ENCODE data around the gene FBXO46.
"Not testable (repeated sequence)": the region's sequence is repeated elsewhere in the genome, so short reads cannot be mapped to it uniquely, and the experiment has no call there.

FBXO46 gene

GRCh38 chr19:45765702-45766295 lies 35.1 kb upstream of the FBXO46 start:
- DNase-seq = no peak

DNA sequence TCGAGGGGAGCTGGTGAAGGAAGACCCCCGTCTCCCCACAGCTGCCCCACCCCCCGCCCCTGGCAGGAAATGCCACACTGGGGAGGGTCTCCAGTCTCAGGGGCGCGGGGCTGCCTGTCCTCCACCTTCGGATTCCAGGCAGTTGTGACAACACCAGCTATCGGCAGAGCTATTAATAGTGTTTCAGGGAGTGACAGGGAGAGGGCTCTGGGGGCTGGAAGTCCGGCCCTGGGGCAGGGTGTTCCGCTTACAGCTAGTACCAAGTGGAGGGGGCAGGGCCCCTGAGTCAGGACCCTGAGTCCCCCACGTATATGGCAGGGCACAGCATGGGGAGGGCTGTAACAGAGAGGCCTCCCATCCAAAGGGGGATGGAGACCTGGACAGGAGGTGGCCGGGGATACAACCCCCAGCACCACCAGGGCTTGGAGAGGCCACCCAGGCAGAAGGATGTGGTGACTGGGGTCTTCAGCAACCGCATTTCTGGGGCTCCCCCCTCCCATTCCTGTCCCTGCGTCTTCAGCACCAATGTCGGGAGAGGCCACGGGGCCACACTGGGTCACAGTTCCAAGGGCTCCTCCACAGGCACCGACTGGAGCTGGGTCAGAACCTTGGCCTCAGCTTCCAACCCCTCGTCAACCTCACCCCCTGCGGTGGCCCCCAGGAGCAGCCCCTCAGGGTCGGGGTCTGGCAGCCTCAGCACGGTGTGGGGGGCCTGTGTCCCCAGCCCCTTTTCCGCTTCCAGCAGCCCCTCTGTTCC lies 34.4 kb upstream of the FBXO46 start:
- DNase-seq = no peak

GRCh38 chr19:45764475-45764874 lies 33.8 kb upstream of the FBXO46 start:
- DNase-seq = no peak

- no peak for DNase-seq
These were observed 33.1 kb upstream of the FBXO46 start for GRCh38 chr19:45763691-45764294.

DNA sequence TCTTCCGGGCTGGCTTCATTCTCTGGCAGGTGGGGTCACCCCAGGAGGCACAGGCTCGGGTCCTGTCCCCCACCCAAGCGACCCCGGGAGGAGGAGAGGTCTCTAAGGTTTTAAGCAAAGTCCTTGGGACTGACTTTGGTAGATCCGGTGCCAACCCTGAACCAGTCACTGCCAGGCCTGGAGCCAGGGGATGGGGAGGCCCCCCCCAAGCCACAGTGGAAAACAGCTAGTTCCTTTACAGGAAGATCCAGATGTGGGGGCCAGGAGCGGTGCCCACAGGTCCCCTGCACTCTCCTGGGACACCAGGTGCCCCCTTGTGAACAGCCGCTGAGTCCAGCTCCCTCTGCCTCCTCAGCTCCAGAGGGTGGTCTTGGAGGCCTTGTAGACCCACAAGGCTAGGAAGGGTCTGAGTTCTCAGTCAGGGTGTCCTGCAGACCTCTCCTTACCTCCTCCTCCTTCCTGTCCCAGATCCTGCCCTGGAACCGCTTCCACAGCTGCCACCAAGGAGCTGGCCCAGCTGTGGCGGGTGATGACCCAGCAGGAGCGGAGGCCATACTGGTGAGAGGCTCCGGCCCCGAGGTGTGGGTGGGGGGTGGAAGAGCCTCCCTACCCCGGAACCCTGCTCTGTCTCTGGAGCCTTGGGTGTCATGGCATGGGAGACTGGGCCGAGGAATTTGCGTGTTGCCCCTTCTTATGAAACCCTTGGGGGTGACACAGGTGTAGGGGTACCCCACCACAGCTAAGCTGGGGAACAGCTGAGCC lies 32.4 kb upstream of the FBXO46 start:
- no peak for DNase-seq

DNA sequence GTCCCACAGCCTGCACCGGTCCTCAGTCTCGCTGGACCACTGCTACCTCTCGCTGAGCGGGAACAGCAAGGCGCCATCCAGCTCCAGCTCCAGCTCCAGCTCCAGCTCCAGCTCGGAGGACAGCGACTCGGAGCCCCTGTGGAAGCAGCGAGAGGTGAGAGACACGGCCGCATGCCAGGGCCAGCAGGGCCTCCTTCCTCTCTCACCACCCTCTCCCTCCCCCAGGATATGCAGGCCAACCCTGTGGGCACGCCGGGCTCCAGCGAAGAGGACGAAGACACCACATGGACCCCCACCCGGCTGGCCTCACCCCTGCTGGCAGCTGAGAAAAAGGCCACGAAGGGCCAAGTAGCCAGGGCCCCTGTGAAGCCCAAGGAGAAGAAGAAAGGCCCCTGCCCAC lies 31.0 kb upstream of the FBXO46 start:
- DNase-seq = no peak

DNA sequence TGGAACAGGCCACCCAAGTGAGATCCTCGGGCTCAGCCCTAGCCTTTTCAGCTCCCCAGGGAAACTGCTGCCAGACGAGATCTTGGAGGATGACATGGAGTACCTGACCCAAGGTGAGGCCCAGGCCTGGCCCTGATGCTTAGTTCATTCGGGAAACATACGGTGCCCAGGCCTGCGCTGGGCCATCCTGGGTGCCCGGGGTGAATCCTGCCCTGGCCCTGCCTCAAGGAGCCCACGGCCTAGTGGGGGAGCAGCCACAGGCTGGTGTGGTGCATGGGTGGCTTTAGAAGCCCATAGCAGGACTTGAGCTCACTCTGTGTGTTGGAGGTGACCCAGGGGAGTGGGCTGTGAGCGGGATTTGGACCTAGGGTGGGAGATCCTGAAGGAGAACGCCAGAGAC lies 28.2 kb upstream of the FBXO46 start:
- DNase-seq = no peak

DNA sequence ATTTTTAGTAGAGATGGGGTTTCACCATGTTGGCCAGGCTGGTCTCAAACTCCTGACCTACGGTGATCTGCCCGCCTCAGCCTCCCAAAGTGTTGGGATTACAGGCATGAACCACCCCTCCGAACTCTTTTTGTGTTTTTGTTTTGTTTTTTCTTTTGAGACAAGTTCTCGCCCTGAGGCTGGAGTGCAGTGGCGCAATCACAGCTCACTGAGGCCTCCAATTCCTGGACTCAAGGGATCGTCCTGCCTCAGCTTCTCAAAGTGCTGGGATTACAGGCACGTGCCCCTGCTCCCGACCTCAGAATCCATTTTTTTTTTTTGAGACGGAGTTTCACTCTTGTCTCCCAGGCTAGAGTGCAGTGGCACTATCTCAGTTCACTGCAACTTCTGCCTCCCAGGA lies 27.0 kb upstream of the FBXO46 start:
- DNase-seq = no peak

DNA sequence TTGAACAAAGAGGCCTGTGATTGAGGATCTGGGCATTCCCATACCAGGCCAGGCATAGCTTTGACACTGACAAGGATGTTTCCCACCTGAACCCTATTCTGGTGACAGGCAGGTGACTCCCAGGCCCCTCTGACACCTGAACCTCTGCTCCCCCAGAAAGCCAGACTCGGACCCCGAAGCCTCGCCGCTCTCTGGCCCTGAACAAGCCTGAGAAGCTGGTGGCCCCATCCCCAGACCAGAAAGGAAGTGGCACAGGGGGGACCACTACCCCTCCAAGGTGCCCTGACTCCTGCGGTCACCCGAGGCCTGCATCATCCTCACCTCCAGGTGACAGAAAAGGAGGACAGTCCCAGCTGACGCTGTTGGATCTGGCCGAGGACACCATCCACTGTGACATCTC lies 23.6 kb upstream of the FBXO46 start:
- DNase-seq = no peak

GRCh38 chr19:45753548-45753947 lies 22.9 kb upstream of the FBXO46 start:
- no peak for DNase-seq

- no peak for DNase-seq
These were observed 21.9 kb upstream of the FBXO46 start for GRCh38 chr19:45752639-45753038.

GRCh38 chr19:45751483-45751882 lies 20.8 kb upstream of the FBXO46 start:
- not testable (repeated sequence) for DNase-seq

GRCh38 chr19:45747513-45747912 lies 16.8 kb upstream of the FBXO46 start:
- no peak for DNase-seq

- DNase-seq = no peak
These were observed 16.2 kb upstream of the FBXO46 start for GRCh38 chr19:45746866-45747265.

- no peak for DNase-seq
These were observed 14.9 kb upstream of the FBXO46 start for GRCh38 chr19:45745606-45746005.

GRCh38 chr19:45742969-45743368 lies 12.3 kb upstream of the FBXO46 start:
- DNase-seq = no peak

DNA sequence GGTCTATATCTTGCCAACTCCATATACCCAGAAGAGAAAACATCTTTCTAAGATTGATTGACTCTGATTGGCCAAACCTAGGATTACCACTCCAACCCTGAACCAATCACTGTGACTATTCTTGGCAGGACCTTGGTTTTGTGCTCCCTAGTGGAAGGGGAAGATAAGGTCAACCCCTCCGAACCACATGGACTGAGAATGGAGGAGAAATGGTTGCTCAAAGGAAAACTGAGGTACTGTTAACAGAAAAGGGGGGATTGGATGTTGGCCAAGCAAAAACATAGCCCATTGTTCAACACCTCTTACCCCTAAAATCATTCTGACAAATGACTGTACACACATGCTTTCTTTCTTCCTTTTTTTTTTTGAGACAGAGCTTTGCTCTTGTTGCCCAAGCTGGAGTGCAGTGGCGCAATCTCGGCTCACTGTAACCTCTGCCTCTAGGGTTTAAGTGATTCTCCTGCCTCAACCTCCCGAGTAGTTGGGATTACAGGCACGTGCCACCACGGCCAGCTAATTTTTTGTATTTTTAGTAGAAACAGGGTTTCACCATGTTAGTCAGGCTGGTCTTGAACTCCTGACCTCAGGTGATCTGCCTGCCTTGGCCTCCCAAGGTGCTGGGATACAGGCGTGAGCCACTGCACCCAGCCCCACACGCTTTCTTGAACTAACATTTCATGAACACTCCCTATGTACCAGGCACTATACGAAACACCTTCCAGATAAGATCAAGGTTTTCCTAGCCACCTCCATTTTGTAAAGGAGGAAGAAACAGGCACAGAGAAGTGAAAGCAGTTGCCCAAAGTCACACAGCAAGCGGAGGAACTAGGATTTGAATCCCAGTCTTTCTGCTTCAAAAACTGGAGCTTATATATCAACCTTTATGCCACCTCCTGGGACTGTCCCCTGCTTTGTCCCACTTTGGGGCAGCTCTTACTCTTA lies 9.1 kb upstream of the FBXO46 start:
- no peak for DNase-seq

- no peak for DNase-seq
These were observed 2.6 kb upstream of the FBXO46 start, which contains the start of gene MEIOSIN for GRCh38 chr19:45733160-45733810. Gene MEIOSIN, plus strand, starts transcription at chr19:45733439. Its CDS starts 1,938 bp downstream, at chr19:45735377.

GRCh38 chr19:45729800-45730290 lies 851 bp downstream of the FBXO46 start:
- no peak for DNase-seq

GRCh38 chr19:45728683-45729082 lies 2.0 kb downstream of the FBXO46 start:
- DNase-seq = not testable (repeated sequence)

DNA sequence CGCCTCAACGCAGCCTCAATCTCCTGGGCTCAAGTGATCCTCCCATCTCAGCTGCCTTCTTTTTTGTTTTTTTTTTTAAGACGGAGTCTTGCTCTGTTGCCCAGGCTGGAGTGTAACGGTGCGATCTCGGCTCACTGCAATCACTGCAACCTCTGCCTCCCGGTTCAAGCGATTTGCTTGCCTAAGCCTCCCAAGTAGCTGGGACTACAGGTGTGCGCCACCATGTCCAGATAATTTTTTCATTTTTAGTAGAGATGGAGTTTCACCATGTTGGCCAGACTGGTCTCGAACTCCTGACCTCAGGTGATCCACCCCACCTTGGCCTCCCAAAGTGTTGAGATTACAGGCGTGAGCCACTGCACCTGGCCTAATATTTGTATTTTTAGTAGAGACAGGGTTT lies 10.6 kb downstream of the FBXO46 start:
- DNase-seq = not testable (repeated sequence)
